B cell (primary cell): ENCODE results near the gene ATP11A. TPM values are rescaled to one million over a fixed set of nuclear protein-coding genes. Genes with fewer than 3 reads are reported as not detected.

ENCODE experiments used
- ATAC-seq: fragments of 200-7000 bp; cut with Tn5 transposase; one replicate; pipeline ENCODE4 v1.10.0; 2021; ENCODE audit warnings: low read depth, mild to moderate bottlenecking, moderate number of reproducible peaks, moderate library complexity
- CTCF ChIA-PET: fragments of 350-600 bp; sonication (Branson Sonifier 250); formaldehyde crosslinking; loops from one replicate; lab custom pipeline; 2021; ENCODE audit warnings: antibody characterized with exemption, inconsistent platforms; lab: Charles Lee
- POLR2A ChIA-PET: fragments of 350-600 bp; sonication (Branson Sonifier 250); formaldehyde crosslinking; loops from one replicate; lab custom pipeline; 2021; ENCODE audit warnings: antibody characterized with exemption; lab: Charles Lee
- DNase-seq: peaks from one replicate; pipeline ENCODE4 v3.0.0; 2013
- H2AFZ ChIP-seq: 2 replicates; pipeline ENCODE4 v1.6.1; 2012; ENCODE audit warnings: mild to moderate bottlenecking, low read depth, low read length; ENCODE audit not compliant: insufficient read depth, poor library complexity, severe bottlenecking
- H3K27ac ChIP-seq, 2 donors: 1 replicate in 1 of 2; 2 replicates in 1 of 2; pipeline ENCODE4 v1.5.1; 2012 to 2013; ENCODE audit warnings: low read length in 2 of 2, mild to moderate bottlenecking in 2 of 2, moderate library complexity in 1 of 2
- H3K27me3 ChIP-seq, 4 experiments: fragments of 200-600 bp in 1 of 4; sonication (generic) in 1 of 4; replicated peaks in 1 of 4; 1 replicate in 2 of 4; 2 replicates in 2 of 4; pipeline versions ENCODE4 v1.6.1 to v1.7.0; 2013 to 2016; ENCODE audit warnings: low read length in 3 of 4, mild to moderate bottlenecking in 2 of 4, mixed read lengths in 1 of 4, moderate library complexity in 1 of 4; ENCODE audit not compliant: insufficient read depth in 4 of 4, control insufficient read depth in 3 of 4; ENCODE audit errors: control extremely low read depth in 1 of 4
- H3K36me3 ChIP-seq, 2 experiments: replicated peaks in 1 of 2; 1 replicate in 1 of 2; 2 replicates in 1 of 2; pipeline versions ENCODE4 v1.6.1 to v1.7.1; 2013; ENCODE audit warnings: low read length in 1 of 2; ENCODE audit not compliant: insufficient read depth in 2 of 2, control insufficient read depth in 1 of 2; ENCODE audit errors: control extremely low read depth in 1 of 2, extremely low read depth in 1 of 2
- H3K4me1 ChIP-seq, 2 donors: fragments of 200-600 bp in 1 of 2; sonication (generic) in 1 of 2; 1 replicate in 1 of 2; 2 replicates in 1 of 2; pipeline versions ENCODE4 v1.5.1 to v1.6.1; 2013 to 2017; ENCODE audit warnings: low read length in 2 of 2; ENCODE audit not compliant: control insufficient read depth in 2 of 2, insufficient read depth in 2 of 2
- H3K4me2 ChIP-seq: replicated peaks from 2 replicates; pipeline ENCODE3; 2012; ENCODE audit warnings: mild to moderate bottlenecking, low read depth, low read length; ENCODE audit not compliant: poor library complexity, severe bottlenecking
- H3K4me3 ChIP-seq, 5 experiments: fragments of 200-600 bp in 1 of 5; sonication (generic) in 1 of 5; 1 replicate in 3 of 5; 2 replicates in 2 of 5; pipeline versions ENCODE4 v1.5.1 to v1.7.0; 2011 to 2016; ENCODE audit warnings: low read length in 4 of 5, mild to moderate bottlenecking in 4 of 5, low read depth in 2 of 5, control low read depth in 1 of 5, moderate library complexity in 1 of 5; ENCODE audit not compliant: insufficient read depth in 1 of 5; ENCODE audit errors: control extremely low read depth in 1 of 5, extremely low read depth in 1 of 5
- H3K79me2 ChIP-seq: fragments of 200-600 bp; sonication (generic); one replicate; pipeline ENCODE4 v1.6.0; 2016; ENCODE audit warnings: low read length; ENCODE audit not compliant: control insufficient read depth, insufficient read depth
- H3K9ac ChIP-seq: fragments of 200-600 bp; sonication (generic); 2 replicates; pipeline ENCODE4 v1.6.1; 2017; ENCODE audit warnings: mild to moderate bottlenecking, low read length, moderate library complexity
- H3K9me3 ChIP-seq, 3 donors: one replicate each; pipeline versions ENCODE4 v1.6.1 to v1.7.1; 2013; ENCODE audit warnings: low read length in 2 of 3; ENCODE audit not compliant: control insufficient read depth in 2 of 3, insufficient read depth in 1 of 3; ENCODE audit errors: control extremely low read depth in 1 of 3
- H4K20me1 ChIP-seq: 2 replicates; pipeline ENCODE4 v1.6.0; 2012; ENCODE audit warnings: mild to moderate bottlenecking, low read length; ENCODE audit not compliant: insufficient read depth, control insufficient read depth, poor library complexity, severe bottlenecking
- H3K27ac Mint-ChIP-seq: one replicate; pipeline ENCODE4 v1.8.0; 2021; ENCODE audit warnings: mixed read lengths
- H3K27me3 Mint-ChIP-seq: one replicate; pipeline ENCODE4 v1.8.0; 2021; ENCODE audit warnings: mixed read lengths
- H3K4me1 Mint-ChIP-seq: one replicate; pipeline ENCODE4 v1.8.0; 2021; ENCODE audit warnings: mixed read lengths
- H3K4me3 Mint-ChIP-seq: one replicate; pipeline ENCODE4 v1.8.0; 2021; ENCODE audit warnings: mixed read lengths
- H3K9me3 Mint-ChIP-seq: one replicate; pipeline ENCODE4 v1.8.0; 2022; ENCODE audit warnings: mixed read lengths; ENCODE audit not compliant: insufficient read depth
- EZH2 ChIP-seq: IDR thresholded peaks from 2 replicates; pipeline ENCODE4 v1.6.1; 2012; ENCODE audit warnings: borderline replicate concordance, low read depth, mild to moderate bottlenecking, moderate library complexity, low read length; ENCODE audit not compliant: insufficient read depth, poor library complexity, severe bottlenecking
- WGBS: methylation state at CpG from one replicate; pipeline ENCODE4 v1.1.5; 2013; ENCODE audit warnings: missing lambda C conversion rate; ENCODE audit not compliant: insufficient coverage; 5-methylcytosine and 5-hydroxymethylcytosine counted together
- intact Hi-C: fragments of 100-400 bp; cut with micrococcal nuclease; formaldehyde crosslinking; loops from one replicate; pipeline ENCODE4 v1.10.0; 2022
- polyA plus RNA-seq: library from polyadenylated mRNA; depleted of rRNA; stranded (reverse); fragments of >200 nt; gene quantifications from 2 replicates; pipeline ENCODE4 v1.2.3, GENCODE V29; 2012
- total RNA-seq, 2 donors: library from RNA; stranded (reverse); fragments of 120-200 nt in 1 of 2; gene quantifications; 1 replicate in 1 of 2; 2 replicates in 1 of 2; pipeline versions ENCODE4 v1.2.3 to v1.2.4, GENCODE V29; 2013 to 2022
- TF ChIP-seq, protein P1 (sequence below): fragments of 200-600 bp; IDR thresholded peaks from one replicate; pipeline ENCODE4 v1.8.0; 2022; ENCODE audit warnings: antibody characterized with exemption, mild to moderate bottlenecking

Gene ATP11A
- total and polyA plus RNA-seq, 2 donors (not counting 1 experiment from before 2014, with no cell fraction given), result 36.9 to 60.3 TPM

DNA sequence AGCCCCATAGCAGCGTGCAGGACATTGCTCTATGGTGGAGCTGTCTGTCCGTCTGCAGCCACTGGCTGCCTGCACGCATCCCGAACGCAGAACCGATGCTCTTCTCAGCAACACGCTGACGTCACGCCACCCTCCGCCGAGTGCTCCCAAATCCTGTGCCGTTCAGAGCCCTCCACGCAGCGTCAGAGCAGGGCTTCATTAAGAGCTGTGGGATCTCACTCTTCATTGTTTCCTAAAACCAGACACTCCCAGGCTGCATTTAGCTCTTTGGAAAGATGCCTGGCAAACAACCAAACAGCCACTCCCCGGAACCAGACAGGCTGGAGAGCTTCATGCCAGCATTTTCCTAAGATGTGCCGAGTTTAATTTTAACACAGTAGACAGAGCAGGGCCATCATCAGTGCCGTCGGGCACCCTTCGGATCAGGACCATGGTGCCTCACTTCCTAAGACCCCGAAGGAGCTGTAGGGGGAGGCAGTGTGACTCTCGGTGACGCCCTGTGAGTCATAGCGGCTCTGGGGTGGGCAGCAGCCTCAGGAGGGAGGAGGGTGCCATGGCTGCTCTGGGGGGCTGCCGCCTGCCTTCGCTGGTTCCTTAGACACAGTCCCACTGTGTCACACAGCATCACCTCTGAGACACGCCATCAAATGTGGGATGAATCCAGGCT is 147.7 kb downstream of the ATP11A start:
- TF ChIP-seq EZH2, result no peak
- TF ChIP-seq, protein P1, sequence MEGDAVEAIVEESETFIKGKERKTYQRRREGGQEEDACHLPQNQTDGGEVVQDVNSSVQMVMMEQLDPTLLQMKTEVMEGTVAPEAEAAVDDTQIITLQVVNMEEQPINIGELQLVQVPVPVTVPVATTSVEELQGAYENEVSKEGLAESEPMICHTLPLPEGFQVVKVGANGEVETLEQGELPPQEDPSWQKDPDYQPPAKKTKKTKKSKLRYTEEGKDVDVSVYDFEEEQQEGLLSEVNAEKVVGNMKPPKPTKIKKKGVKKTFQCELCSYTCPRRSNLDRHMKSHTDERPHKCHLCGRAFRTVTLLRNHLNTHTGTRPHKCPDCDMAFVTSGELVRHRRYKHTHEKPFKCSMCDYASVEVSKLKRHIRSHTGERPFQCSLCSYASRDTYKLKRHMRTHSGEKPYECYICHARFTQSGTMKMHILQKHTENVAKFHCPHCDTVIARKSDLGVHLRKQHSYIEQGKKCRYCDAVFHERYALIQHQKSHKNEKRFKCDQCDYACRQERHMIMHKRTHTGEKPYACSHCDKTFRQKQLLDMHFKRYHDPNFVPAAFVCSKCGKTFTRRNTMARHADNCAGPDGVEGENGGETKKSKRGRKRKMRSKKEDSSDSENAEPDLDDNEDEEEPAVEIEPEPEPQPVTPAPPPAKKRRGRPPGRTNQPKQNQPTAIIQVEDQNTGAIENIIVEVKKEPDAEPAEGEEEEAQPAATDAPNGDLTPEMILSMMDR, result no peak

GRCh38 chr13:112838038-112838841 is 148.4 kb downstream of the ATP11A start:
- DNase-seq, result no peak
- H3K36me3 ChIP-seq, result peaks cover 0 to 22% of the 10 kb centered on the region in 2 experiments

More for the DNA sequence above, 147.7 kb downstream of the ATP11A start:
- intact Hi-C loops, result no loop called here
- ChIA-PET CTCF (no interaction called here), POLR2A (no interaction called here)
- no peak overlapping the region for H2AFZ ChIP-seq
- H3K27me3 Mint-ChIP-seq, result no peaks in the 10 kb centered on the region
- H3K9me3 Mint-ChIP-seq, result no peaks in the 10 kb centered on the region
- 96% methylated on average over 24 of the region's 26 CpGs for WGBS
- H3K36me3 ChIP-seq, result peaks cover 0 to 22% of the 10 kb centered on the region in 2 experiments
- no peak overlapping the region for H3K4me3 Mint-ChIP-seq
- H3K27ac Mint-ChIP-seq, result no peak overlapping the region
- no peak overlapping the region for H3K9ac ChIP-seq
- H4K20me1 ChIP-seq, result no peaks in the 10 kb centered on the region
- no peak overlapping the region for H3K4me2 ChIP-seq
- H3K27me3 ChIP-seq, result no peaks in the 10 kb centered on the region
- H3K9me3 ChIP-seq, result no peaks in the 10 kb centered on the region
- H3K4me1 Mint-ChIP-seq, result no peaks in the 10 kb centered on the region
- H3K4me3 ChIP-seq, result no peak overlapping the region
- H3K4me1 ChIP-seq, result no peaks in the 10 kb centered on the region
- H3K27ac ChIP-seq, result no peak overlapping the region
- ATAC-seq (no peak), DNase-seq (no peak)
- H3K79me2 ChIP-seq, result no peaks in the 10 kb centered on the region

More at GRCh38 chr13:112838038-112838841, 148.4 kb downstream of the ATP11A start:
- Histone ChIP-seq H3K4me1 (no peaks in the 10 kb centered on the region), H3K4me3 (no peak overlapping the region), H3K27ac (no peak overlapping the region), H3K27me3 (no peaks in the 10 kb centered on the region), H2AFZ (no peak overlapping the region), H3K4me2 (no peak overlapping the region), H4K20me1 (no peaks in the 10 kb centered on the region), H3K9me3 (no peaks in the 10 kb centered on the region), H3K79me2 (no peaks in the 10 kb centered on the region), H3K9ac (no peak overlapping the region)
- Mint-ChIP-seq H3K4me3 (no peak overlapping the region), H3K4me1 (no peaks in the 10 kb centered on the region), H3K27ac (no peak overlapping the region), H3K27me3 (no peaks in the 10 kb centered on the region), H3K9me3 (no peaks in the 10 kb centered on the region)
- no peak for TF ChIP-seq EZH2
- TF ChIP-seq, protein P1, result no peak
- 94% methylated on average over 35 of the region's 35 CpGs for WGBS
- intact Hi-C loops, result no loop called here
- ChIA-PET POLR2A (no interaction called here), CTCF (no interaction called here)
- no peak for ATAC-seq
